ENCODE measurements around the gene DMAC2L.
A peak's percentile ranks its signal among the peaks of the same experiment; 100 is the strongest.
"Not testable (repeated sequence)": the region's sequence is repeated elsewhere in the genome, so short reads cannot be mapped to it uniquely, and the experiment has no call there.

Gene DMAC2L

GRCh38 chr14:50357124-50357523 lies 45.0 kb downstream of the DMAC2L start:
- DNase-seq, result no peak

DNA sequence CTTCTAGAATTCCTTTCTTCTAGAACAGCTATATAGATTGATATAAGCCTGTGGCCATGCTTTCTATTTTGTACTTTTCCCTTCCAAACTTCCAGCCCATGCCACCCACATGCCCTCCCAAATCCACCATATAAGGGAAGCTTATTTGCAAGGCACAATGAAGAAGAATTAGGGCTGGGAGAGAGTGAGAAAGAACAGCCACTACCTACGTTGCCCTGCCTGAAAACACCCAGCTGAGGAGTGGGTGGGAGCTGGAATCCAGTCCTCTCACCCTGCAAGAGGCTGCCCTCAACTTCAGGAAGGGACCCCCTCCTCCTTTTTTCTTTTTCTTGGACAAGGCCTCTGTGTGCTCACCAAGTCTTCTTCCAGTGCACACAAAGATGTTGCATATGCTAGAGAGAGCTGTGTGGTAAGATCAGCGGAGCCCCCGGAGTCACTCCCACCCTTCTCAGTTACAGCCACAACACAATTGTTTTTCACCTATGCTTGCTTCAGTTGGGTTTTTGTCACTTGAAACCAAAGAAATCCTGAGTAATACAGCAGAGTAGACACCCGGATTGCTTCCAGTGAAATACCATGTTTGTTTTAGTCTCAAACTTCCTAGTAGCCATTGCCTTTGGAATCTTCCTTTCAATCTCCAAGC lies 45.8 kb downstream of the DMAC2L start:
- no peak for DNase-seq

DNA sequence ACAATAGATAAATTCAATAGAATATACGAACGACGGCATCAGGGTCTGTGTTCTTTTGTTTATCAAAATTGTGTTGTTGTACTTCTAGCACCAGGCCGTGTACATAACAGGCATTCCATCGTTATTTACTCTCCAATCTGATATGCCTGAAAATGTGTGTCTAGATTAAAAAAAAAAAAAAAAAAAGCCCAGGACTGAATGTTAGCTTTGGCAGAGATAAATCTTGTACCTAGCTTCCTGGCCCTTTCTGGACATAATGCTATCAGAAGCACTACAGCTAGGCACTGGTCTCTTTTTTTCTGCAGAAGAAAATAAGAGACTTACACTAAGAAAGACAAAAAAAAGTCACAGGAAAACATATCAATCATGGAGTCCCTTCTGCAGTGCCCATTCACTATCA lies 47.5 kb downstream of the DMAC2L start:
- no peak for DNase-seq

DNA sequence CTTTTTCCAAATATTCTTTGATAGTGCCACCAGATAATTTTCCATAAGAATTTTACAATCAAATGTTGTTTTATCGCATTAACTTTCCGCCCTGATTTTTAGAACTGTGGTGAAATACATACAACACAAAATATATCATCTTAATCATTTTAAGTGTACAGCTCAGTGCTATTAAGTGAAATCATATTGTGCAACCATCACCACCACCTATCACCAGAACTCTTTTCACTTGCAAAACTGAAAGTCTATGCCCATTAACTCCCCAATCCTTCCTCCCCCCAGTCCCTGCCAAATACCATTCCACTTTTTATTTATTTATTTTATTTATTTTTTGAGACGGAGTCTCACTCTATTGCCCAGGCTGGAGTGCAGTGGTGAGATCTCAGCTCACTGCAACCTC lies 48.0 kb downstream of the DMAC2L start:
- no peak for DNase-seq

- DNase-seq, result no peak
Observed at GRCh38 chr14:50360851-50361250, 48.7 kb downstream of the DMAC2L start.

- DNase-seq, result not testable (repeated sequence)
Observed at GRCh38 chr14:50361473-50362403, 49.6 kb downstream of the DMAC2L start.

GRCh38 chr14:50362764-50363713 lies 50.9 kb downstream of the DMAC2L start:
- peak; percentile 50 to 52 for DNase-seq

DNA sequence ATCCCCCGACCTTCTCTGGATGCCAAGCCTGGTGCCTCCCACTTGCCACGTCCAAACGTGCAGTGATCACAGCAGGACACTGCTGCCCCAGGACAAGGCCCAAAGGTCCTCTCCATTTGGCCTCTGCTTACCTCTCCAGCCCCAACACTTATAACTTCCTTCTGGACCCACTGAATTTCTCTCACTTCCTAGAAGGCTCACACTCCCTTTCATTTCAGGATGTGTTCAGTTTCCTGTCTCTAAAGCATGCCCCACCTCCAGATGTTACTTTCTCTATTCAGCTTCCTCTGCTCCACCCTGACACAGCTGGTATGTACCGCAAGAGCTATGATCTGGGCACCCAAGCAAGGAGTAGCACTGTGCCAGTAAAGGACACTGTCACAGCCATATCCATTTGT lies 51.6 kb downstream of the DMAC2L start:
- peak; percentile 51 to 58 for DNase-seq

GRCh38 chr14:50364792-50365191 lies 52.7 kb downstream of the DMAC2L start:
- no peak for DNase-seq

- DNase-seq, result not testable (repeated sequence)
Observed at GRCh38 chr14:50365572-50365971, 53.4 kb downstream of the DMAC2L start.

DNA sequence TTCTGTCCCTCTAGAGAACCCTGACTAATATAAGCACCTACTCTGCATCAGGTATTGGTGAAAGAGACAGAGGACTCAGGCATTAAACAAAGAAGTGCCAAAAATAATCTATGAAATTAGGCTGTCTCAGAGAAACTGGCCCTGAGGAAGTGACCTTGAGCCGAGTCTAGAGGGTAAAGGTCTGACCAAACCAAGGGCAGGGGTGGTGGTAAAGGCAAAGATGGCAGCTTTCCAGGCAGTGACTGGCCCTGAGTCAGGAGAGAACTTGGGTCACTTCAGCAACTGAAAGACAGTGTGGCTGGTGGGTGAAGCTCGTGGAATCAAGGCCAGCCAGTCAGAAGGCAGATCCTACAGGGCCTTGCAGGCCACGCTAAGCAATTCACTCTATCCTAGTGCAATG lies 54.0 kb downstream of the DMAC2L start:
- no peak for DNase-seq

GRCh38 chr14:50366589-50366988 lies 54.5 kb downstream of the DMAC2L start:
- DNase-seq, result no peak

DNA sequence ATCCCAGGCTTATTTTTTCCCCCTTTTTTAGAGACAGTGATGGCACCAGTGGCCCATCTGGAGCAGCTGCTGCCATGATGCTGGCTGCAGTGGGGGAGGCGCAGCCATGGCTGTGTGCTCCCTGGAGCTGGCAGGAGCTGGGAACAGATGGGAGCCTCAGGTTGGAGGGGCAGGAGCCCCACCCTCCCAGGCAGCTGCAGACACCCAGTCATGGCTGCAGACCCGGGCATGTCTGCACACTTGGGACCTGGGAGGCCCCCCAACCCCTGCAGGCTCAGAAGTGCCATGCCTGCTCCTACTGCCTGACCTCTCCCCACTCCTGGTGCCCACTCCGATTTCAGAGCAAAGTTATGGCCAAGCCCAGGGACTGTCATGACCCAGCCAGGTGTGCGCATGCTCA lies 59.4 kb downstream of the DMAC2L start:
- DNase-seq, result no peak

GRCh38 chr14:50373959-50374358 lies 61.8 kb downstream of the DMAC2L start:
- DNase-seq, result no peak

DNA sequence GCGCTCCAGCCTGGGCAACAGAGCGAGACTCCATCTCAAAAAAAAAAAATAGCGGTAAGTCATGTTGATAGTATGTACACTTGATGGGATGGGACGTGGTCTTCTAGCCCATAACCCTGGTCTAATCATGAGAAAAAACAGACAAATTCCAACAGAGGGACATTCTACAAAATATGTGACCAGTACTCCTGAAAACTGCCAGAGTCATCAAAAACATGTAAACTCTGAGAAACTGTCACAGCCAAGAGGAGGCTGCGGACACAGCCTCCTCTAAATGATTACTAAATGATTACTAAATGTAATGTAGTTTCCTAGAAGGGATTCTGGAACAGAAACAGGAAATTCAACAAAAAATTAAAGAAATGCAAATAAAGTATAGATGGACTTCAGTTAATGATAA lies 63.6 kb downstream of the DMAC2L start:
- DNase-seq, result no peak

All from activated T-cell treated with anti-CD3 and anti-CD28 coated beads, Interleukin-2, amount 50 U/mL, for 48 hours (primary cell).